Amygdala (tissue), 56 donors: ENCODE data around the gene DDX41.

Experiments
- DNase-seq, 56 donors: peaks; one replicate each; lab custom pipeline; 2025; lab: John Stamatoyannopoulos, UW

The DDX41 gene

DNA sequence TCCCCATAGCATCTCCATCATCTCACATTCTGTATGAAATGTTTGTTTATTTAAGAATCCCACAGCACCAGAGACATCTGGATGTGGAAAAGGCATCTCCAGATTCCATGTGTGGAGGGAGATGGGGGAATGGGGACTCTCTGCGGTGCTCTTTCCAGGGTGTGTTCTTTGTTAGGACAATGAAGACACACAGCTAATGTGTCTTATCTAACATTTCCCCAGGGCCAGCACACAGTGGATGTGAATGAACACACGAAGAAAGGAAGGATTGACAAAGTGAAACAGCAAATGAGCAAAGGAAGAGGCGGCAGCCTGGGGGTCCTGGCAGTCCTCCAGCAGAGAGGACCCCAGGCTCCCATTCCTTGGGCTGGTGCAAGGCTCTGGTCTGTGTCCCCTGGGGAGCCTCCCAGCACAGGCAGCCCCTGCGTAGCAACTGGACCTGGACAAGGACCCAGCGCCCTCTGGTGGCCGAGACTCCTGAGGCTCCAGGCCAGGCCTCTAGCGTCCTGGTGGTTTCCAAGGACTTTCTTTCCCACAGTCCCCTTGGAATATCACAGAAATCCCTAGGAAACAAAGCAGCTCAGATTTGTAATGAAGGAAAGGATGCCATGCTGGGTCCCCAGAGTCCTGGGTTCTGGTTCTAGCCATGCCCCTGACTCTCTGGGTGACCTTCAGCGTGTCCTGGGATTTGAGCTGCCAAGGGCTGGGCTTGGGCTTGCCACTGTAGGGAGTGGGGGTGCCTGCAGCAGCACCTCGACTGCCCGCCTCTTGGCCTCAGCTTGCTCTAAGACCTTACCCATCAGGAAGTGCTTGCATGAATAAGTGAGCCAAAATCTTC, 15.9 kb downstream of the DDX41 start:
- peak in 55 of 56 donors; percentile 37 to 94 (median 71) for DNase-seq

- DNase-seq: no peak
Measured at GRCh38 chr5:177499842-177500241, 16.9 kb downstream of the DDX41 start.

DNA sequence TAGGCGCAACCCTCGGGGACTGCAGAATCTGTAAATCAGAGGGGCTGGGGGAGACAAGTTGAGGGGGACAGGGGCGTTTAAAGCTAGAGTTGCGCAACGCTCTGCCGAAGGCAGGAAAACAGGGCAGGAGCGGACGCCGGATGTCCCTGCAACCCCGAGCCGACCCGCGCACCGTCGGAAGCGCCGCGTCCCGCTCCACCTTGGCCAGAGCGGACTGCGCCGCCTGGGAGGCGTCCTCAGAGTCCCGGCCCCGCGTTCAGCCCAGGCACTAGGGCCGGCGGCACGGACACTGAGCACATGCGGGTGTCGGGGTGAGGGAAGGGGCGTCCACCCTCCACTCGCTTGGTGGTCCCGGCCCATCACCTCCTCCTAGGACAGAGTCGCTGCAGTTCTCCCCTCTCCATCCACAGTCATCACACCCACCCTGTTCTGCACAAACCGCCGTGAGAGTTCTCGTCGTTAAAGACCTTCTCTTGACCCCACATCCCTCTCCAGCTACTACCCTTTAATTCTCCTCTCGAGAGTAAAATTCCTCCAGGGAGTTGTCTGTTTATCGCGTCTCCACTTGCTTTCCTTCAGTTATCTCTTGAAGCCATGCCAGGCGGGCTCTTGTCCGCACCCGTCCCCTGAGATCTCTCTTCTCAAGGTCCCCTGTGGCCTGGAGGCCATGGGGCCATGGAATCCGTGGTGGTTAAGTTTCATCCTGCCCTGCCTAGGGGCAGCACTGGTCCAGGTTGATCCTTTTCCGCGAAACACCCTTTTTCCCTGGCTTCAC, 18.6 kb downstream of the DDX41 start:
- DNase-seq: no peak

DNA sequence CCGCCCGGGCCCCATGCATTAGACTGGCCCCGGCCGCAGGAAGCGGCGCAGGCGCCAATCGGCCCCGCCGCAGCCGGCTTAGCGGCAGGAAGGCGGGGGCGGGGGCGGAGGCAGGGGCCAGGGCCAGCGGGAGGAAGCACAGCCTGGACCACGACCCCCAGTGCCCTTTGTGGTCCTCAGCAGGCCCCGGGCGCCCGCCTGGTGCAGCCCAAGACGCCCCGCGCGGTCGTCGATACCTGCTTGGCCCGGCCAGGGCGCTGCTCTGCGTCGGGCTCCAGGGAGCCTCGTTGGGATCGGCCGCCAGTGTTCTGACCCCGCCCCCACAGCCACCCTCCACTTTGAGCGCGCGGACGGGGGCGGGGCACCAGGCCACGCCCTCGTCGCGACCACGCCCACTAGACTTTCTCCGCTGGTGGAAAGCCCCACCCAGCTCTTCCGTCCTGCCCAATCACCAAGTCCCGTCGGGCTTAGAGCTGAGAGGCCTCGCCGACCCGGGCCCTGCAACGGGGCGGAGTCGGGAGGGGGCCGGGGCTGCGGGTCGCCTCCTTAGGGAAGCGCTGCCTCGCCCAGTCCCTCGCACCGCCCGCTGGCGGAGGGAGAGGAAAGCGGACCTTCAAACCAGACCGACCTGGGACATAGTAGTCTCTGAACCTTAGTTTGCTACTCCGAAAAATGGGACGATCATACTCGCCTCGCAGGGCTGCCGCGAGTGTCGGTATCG, 19.3 kb downstream of the DDX41 start, which contains the start of gene PDLIM7:
PDLIM7 (minus strand) TSS at position 313 of the 721 bp plus-strand sequence. CDS start 1,092 bp downstream, outside the sequence.
- DNase-seq: peak in 52 of 56 donors; percentile 23 to 92 (median 72)

DNA sequence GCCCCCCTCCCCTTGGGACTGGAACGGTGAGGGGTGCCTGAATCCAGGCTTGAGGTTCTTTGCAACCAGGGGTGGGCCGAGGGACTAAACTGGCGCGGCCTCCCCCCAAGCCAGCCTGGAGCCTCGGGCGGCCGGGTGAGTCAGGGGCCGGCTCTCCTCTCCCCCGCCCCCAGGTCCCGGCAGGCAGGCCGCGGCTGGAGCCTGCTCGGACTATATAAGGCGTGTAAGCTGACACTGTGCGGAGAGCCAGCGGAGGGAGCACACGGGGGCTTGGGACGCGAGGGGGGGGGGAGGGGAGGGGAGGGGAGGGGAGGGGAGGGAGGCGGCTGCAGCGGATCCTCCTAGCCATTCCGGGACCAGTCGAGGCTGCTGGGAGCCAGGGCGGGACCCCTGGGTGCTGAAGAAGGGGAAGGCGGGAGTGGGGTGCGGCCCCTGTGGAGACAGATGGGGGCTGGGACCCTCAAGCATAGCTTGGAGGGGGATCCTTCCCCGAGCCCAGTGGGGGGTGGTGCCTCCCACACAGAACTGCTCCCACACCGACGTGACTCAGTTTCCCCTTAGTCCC, 20.0 kb downstream of the DDX41 start:
- peak in 1 of 56 donors; percentile 66 for DNase-seq

DNA sequence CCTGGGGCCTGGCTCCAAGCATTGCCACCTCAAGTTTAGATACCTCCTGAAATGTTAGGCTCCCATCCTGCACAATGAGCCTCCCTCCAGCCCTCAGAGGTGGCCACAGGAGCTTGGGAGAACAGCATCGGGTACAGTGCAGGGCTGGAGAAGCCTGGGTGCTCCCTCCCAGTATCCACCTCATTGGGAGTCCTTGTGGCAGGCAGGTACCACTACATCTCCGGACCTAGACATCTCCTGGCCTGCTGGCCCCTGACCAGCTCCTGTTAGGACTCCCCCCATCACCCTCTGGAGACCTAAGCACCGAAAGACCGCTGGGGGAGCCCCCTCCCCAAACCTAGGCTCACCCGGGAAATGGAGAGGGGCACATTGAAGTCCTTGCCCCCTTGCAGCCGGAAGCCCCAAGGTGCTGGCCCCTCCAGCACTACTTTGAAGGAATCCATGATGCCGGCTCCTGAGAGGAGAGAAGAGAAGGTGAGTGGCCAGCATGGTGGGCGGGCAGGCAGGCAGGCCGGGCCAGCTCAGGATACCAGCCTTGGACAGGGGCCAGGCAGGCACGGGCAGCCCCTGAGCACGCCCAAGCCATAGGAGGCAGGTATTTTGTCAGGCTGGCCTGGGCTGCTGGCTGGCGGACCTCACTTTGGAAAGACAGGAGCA, 20.6 kb downstream of the DDX41 start:
- DNase-seq: no peak

DNA sequence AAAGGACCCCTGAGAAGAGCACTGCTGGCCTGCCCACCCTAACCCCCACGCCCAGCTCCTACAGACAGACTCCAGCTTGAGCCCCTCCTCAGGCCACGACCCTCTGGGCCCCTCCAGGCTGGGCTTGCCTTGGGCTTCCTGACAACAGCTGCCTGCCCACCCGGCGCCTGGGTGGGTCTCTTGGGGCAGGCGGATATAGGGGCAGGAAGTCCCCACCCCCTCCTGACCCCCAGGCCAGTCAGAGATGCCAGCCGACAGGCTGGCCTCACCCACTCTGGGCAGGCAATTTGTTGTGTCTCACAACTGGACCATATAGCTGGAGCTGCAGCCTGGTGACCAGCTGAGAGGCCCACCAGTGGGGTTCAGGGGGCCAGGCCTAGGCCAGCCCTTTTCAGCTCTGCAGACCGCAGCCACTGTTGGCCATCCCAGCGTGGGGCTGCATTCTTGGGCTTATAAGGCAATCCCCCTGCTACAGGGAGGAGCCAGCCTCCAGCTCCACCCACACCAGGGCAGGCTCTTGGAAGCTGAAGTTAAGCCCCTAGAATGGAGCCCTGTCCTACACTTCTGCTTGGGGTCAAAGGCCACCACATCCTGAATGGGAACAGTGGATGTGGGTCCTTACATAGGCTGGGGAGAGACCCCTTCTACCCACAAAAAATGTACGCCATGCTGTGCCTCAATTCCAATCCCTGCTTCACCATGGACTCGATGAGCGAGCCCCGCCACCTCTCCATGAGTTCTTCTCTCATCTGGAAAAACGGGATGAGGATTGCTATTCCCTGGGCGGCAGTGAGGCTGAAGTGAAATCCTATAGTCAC, 21.3 kb downstream of the DDX41 start:
- no peak for DNase-seq

DNA sequence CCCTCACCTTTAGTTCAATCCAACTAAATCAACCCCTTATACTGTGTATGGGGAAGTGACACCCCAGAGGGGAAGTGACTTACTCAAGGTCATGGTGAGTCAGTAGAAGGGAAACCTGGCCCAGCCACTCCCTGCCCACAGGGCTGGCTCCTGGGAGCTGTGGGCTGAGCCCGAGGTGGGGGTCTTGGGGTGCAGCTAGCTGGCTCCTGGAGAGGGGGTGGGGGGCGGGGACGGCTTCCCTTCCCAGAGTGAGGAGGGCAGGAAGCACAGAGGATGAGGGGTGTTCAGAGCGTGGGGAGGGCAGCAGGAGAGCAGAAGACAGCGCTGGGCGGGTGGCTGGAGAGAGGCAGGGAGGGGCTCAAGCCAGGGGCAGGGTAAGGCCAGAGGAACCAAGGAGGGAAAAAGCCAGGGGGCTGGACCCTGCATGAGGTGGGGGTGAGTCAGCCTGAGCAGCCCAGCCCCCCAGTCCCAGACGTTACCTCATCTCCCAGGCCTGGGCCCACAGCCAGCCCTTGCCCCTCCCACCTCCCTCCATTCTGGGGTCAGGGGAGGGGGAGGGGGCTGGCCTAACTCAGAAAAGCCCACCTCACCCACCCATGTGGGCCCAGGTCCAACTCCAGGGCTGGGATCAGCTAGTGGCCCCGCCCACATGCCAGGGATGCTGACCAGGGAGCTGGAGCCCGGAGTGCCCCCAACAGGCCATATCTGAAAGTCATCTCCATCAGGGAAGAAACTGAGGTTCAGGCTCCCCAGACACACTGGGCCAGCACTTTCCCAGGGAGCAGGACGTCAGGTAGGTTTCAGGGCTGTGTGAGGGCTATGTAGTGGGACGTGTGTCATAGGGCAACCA, 22.2 kb downstream of the DDX41 start:
- peak in 5 of 56 donors; percentile 9 to 69 (median 17) for DNase-seq

GRCh38 chr5:177493795-177494345, 22.9 kb downstream of the DDX41 start:
- DNase-seq: no peak

GRCh38 chr5:177492841-177493240, 23.9 kb downstream of the DDX41 start:
- DNase-seq: no peak

DNA sequence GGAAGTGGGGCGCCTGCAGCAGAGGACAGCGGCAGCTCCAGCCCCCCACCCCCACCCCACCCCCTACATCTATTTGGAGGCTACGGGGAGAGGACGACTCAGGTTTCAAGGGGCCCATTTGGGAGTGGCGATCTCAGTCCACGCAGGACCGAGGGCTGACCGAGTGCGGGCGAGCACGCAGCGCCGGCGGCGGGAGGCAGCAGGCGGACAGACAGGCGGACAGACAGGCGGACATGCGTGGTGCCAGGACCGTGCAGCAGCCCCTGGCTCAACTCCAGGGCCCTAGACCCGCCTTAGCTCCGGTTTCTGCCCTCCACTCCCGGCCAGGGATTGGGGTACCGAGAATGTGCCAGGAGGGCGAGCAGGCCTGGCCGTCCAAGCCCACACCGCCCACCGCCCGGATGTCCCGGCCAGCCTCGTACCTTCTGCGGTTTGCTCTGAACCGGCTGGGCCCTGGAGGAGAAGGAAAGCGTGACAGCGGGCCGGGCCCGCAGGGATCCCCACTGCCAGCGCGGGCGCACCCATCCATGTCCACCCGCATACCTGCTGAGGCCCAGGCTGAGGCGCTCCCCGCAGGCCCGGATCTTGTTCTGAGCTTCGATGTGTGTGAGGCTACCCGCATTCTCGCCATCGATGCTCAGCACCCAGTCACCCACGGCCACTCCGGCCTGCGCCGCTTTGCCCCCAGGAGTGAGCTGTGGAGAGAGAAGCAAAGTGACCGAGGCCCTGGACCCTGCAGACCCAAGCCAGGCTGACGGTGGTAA, 24.6 kb downstream of the DDX41 start:
- no peak for DNase-seq

GRCh38 chr5:177491429-177491945, 25.3 kb downstream of the DDX41 start:
- no peak for DNase-seq

DNA sequence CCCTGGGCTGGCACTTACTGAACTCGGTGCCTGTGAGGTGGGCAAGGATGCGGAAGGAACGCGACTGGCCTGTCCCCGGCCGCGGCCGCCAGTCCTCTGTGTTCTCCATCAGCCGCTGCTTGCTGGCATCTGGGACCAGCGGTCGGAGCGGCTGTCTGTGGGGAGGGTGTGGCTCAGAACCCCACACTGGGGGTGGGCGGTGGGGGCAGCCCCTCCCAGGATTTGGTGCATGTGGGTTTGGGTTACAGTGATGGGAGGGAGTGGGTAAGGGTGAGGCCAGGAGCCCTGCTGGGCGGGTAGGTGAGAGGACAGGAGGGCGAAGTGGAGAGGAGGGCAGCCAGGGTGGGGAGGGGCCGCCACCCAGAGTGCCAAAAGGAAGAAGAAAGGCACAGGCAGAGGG, 25.8 kb downstream of the DDX41 start:
- DNase-seq: no peak

DNA sequence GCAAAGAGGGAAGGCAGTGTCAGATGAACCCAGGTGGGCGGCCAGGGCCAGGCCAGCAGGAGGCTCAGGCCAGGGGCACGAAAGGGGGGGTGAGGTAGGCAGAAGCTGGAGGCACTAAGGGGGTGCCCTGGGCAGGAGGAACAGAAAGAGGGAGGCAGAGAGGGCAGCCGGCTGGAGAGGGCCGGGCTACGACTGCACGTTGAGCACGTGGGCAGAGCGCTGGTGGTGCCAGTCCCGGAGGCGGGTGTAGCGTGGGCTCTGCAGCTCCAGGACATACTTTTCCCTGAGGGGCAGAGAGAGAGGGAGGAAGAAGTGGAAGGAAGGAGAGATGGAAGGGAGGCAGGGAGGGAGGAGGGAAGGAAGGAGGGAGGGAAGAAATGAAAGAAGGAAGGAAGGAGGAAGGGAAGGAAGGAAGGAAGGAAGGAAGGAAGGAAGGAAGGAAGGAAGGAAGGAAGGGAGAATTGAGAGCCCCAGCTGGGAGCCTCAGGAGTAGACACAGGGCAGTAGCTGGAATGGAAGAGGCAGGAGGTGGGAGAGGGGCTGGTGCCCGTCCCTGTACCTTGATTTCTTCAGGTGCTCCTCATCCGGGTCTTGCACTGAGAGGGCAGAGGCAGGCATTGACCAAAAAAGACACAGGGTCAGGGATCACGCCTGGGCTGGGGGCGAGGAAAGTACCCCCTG, 26.3 kb downstream of the DDX41 start:
- DNase-seq: peak in 8 of 56 donors; percentile 9 to 28 (median 18)

GRCh38 chr5:177489119-177489716, 27.5 kb downstream of the DDX41 start:
- DNase-seq: no peak

DNA sequence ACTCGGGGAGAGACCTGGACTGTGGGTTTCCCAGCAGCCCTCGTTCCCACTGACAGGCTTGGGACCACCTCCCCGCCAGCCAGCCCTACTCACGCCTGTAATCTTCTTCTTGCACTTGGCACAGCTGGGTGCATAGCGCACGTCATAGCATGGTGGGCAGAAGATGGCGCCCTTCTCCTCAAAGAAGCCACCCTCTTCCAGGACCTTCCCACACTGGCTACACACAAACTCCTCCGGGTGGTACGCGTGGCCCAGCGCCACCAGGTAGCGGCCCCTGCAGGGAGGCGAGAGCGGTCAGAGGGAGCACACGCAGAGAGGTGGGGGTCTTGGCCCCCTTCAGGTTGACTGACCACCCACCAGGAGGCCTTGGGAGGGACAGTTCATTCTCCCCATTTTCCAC, 28.8 kb downstream of the DDX41 start:
- DNase-seq: no peak
